Measurements from ENCODE around the gene TMC8.

GRCh38 chr17:78125138-78125913 is 5.2 kb upstream of the TMC8 start:
- TF ChIP-seq GATA3 (IDR thresholded peaks at IDR 0.05; ENCODE audit: low read depth, low read length) = no peak
- no peak for TF ChIP-seq GATA2 (IDR thresholded peaks at IDR 0.05; ENCODE audit: low read depth, low read length)
